Stimulated activated CD8-positive, alpha-beta memory T cell treated with anti-CD3 and anti-CD28 coated beads, Interleukin-15, amount 100 ng/mL, for 24 hours (primary cell): Measurements from ENCODE around the gene PEDS1.
"Not testable (repeated sequence)": the region's sequence is repeated elsewhere in the genome, so short reads cannot be mapped to it uniquely, and the experiment has no call there.

Source experiments
- DNase-seq: peaks from one replicate; pipeline ENCODE4 v3.0.0-alpha.2; 2020; ENCODE audit warnings: low read depth

PEDS1 gene

GRCh38 chr20:50135157-50135556 lies 18.4 kb downstream of the PEDS1 start:
- DNase-seq, result not testable (repeated sequence)

GRCh38 chr20:50133474-50134217 lies 19.9 kb downstream of the PEDS1 start:
- DNase-seq, result no peak

- DNase-seq, result no peak
These were observed 20.5 kb downstream of the PEDS1 start for GRCh38 chr20:50133041-50133440.

- DNase-seq, result no peak
These were observed 22.5 kb downstream of the PEDS1 start for GRCh38 chr20:50130995-50131394.

- DNase-seq, result no peak
These were observed 23.2 kb downstream of the PEDS1 start for GRCh38 chr20:50130356-50130723.

GRCh38 chr20:50129662-50130355 lies 23.7 kb downstream of the PEDS1 start:
- DNase-seq, result no peak

GRCh38 chr20:50128520-50128905 lies 25.0 kb downstream of the PEDS1 start:
- DNase-seq, result no peak

- DNase-seq, result no peak
These were observed 25.7 kb downstream of the PEDS1 start for GRCh38 chr20:50127587-50128519.

GRCh38 chr20:50126662-50127061 lies 26.9 kb downstream of the PEDS1 start:
- no peak for DNase-seq

GRCh38 chr20:50125279-50125678 lies 28.2 kb downstream of the PEDS1 start:
- no peak for DNase-seq

- DNase-seq, result no peak
These were observed 29.0 kb downstream of the PEDS1 start for GRCh38 chr20:50124496-50124895.

GRCh38 chr20:50123418-50123817 lies 30.1 kb downstream of the PEDS1 start:
- no peak for DNase-seq

GRCh38 chr20:50122763-50123162 lies 30.8 kb downstream of the PEDS1 start:
- no peak for DNase-seq

GRCh38 chr20:50121858-50122271 lies 31.7 kb downstream of the PEDS1 start:
- DNase-seq, result no peak

GRCh38 chr20:50120935-50121693 lies 32.4 kb downstream of the PEDS1 start:
- DNase-seq, result no peak

GRCh38 chr20:50118203-50118602 lies 35.3 kb downstream of the PEDS1 start:
- no peak for DNase-seq

GRCh38 chr20:50116368-50116999 lies 37.0 kb downstream of the PEDS1 start:
- no peak for DNase-seq

- DNase-seq, result peak; percentile 65
These were observed 37.7 kb downstream of the PEDS1 start for GRCh38 chr20:50115591-50116367.

GRCh38 chr20:50115041-50115512 lies 38.4 kb downstream of the PEDS1 start:
- no peak for DNase-seq
